NB4 (cell line): ENCODE measurements around the gene CLPX.

ENCODE experiments used
- CTCF ChIP-seq: IDR thresholded peaks from one replicate; pipeline ENCODE4 v1.5.1; 2012; ENCODE audit warnings: low read depth, low read length
- MAX ChIP-seq: IDR thresholded peaks from 2 replicates; pipeline ENCODE4 v1.6.1; 2011; ENCODE audit warnings: low read depth, low read length
- MYC ChIP-seq: IDR thresholded peaks from 2 replicates; pipeline ENCODE4 v1.6.1; 2011; ENCODE audit warnings: low read depth, low read length
- POLR2A ChIP-seq: IDR thresholded peaks from 2 replicates; pipeline ENCODE4 v1.6.1; 2011; ENCODE audit warnings: mild to moderate bottlenecking; ENCODE audit not compliant: insufficient read length; ENCODE audit errors: extremely low read depth

- TF ChIP-seq CTCF (no peak), POLR2A (no peak), MYC (no peak), MAX (no peak)
Measured at GRCh38 chr15:65100442-65100841, 84.7 kb downstream of the CLPX start.
